HEK293T (cell line): ENCODE results near the gene ENO2.

ENCODE experiments used
- FOXM1 ChIP-seq: fragments of 450-650 bp; IDR thresholded peaks from 2 replicates; pipeline ENCODE4 v1.6.1; 2017; ENCODE audit warnings: mild to moderate bottlenecking, borderline replicate concordance
- HDGF ChIP-seq: fragments of 450-650 bp; IDR thresholded peaks from 2 replicates; pipeline ENCODE4 v1.6.1; 2017; ENCODE audit warnings: antibody characterized with exemption, borderline replicate concordance
- L3MBTL2 ChIP-seq: fragments of 450-650 bp; conservative IDR thresholded peaks from 2 replicates; pipeline ENCODE4 v1.6.1; 2016; ENCODE audit warnings: mild to moderate bottlenecking
- SUZ12 ChIP-seq: fragments of 450-650 bp; IDR thresholded peaks from 2 replicates; pipeline ENCODE4 v1.6.1; 2016; ENCODE audit warnings: mild to moderate bottlenecking

- TF ChIP-seq SUZ12 (no peak), HDGF (no peak), L3MBTL2 (no peak), FOXM1 (no peak)
These were observed 27.9 kb downstream of the ENO2 start for GRCh38 chr12:6942331-6942665.
